T-helper 2 cell (primary cell): Measurements from ENCODE around the gene PIM3.

Experiments
- DNase-seq, 5 experiments: peaks; one replicate each; pipeline versions ENCODE4 v3.0.0 to v3.0.0-alpha.2; 2012 to 2022

PIM3 gene

GRCh38 chr22:49928555-49929210, 31.9 kb upstream of the PIM3 start:
- no peak for DNase-seq

GRCh38 chr22:49929211-49929979, 31.2 kb upstream of the PIM3 start:
- DNase-seq = peak; percentile 60 to 75 (median 72)

GRCh38 chr22:49929994-49930575, 30.5 kb upstream of the PIM3 start:
- DNase-seq = no peak

DNA sequence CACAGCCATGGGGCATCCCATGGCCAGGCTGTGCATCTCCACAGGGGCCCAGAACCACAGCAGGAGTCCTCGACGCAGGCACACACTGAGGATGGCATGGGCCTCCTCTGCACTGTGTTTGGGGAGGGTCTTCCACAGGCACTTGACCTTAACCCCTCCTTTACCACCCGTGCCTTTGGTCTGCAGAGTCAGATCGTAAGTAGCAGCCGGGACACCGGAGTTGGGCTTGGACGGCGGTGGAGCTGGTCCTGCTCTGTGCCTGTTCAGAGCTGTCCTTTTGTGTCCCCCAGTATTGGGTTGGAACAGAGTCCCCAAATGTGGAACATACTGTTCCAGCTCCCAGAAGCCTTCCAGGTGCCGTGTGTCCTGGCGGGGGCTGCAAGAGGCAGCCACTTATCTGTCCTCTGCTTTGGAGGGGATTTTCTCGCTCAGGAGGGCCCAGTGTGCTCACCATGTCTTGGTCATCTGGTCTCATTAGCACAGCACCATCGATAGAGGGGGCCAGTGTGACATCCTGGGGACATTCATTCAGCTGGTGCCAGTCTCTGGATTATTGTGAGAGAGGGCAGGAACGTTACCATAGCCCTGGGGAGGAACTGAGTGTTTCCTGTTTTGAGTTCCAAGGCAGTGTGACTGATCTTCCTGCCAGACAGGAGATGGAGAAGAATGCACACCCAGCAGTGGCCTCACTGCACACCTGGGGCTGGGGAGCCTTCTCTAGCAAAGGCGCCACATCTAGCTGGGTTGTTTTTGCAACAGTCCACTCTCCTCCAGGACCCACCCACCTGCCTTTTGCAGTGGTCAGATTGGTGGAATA, 29.8 kb upstream of the PIM3 start:
- peak in 1 of 5 experiments; percentile 48 for DNase-seq

GRCh38 chr22:49933236-49934159, 27.1 kb upstream of the PIM3 start:
- no peak for DNase-seq

- peak in 3 of 5 experiments; percentile 27 to 41 (median 30) for DNase-seq
Measured at GRCh38 chr22:49934160-49934890, 26.2 kb upstream of the PIM3 start.

- DNase-seq = peak; percentile 65 to 91 (median 77)
Measured at GRCh38 chr22:49934891-49935557, 25.5 kb upstream of the PIM3 start.

- DNase-seq = no peak
Measured at GRCh38 chr22:49935561-49935960, 25.0 kb upstream of the PIM3 start.

- DNase-seq = peak; percentile 86 to 93 (median 89)
Measured at GRCh38 chr22:49936018-49936972, 24.3 kb upstream of the PIM3 start.

GRCh38 chr22:49936973-49937757, 23.4 kb upstream of the PIM3 start:
- no peak for DNase-seq

- no peak for DNase-seq
Measured at GRCh38 chr22:49937758-49938564, 22.6 kb upstream of the PIM3 start.

- no peak for DNase-seq
Measured at GRCh38 chr22:49938565-49939136, 21.9 kb upstream of the PIM3 start.

GRCh38 chr22:49941507-49942316, 18.9 kb upstream of the PIM3 start:
- DNase-seq = no peak

GRCh38 chr22:49942565-49943404, 17.8 kb upstream of the PIM3 start:
- DNase-seq = no peak

DNA sequence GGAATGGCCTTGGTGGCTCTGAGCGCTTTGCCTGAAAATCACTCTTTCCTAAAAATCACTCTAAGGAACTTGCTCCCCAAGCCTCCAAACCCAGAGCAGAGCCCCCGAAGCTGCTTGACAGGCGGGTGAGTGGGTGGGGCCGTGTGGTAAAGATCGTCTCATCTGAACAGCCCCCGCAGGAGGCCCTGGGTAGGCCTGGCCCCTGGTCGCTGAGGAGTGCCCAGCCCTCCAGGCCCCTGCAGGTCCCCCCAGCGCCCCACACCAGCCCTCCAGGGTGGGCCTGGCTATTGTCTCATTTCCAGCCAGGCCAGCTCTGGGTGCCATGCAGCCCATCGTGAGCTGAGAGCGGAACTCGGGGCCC, 17.2 kb upstream of the PIM3 start:
- DNase-seq = no peak
